SK-N-SH treated with all-trans-retinoic acid at 6 μM for 48 hours (cell line): ENCODE data around the gene HIVEP3.

ENCODE experiments used
- GLIS3 ChIP-seq: fragments of 250-450 bp; sonication (Bioruptor Pico); IDR thresholded peaks from 2 replicates; pipeline ENCODE4 v1.5.0; 2020; ENCODE audit warnings: mild to moderate bottlenecking, moderate library complexity
- RARB ChIP-seq: fragments of 250-450 bp; sonication (Bioruptor Pico); IDR thresholded peaks from 2 replicates; pipeline ENCODE4 v1.8.0; 2021; ENCODE audit warnings: mild to moderate bottlenecking, moderate library complexity
- TOX ChIP-seq: fragments of 250-450 bp; sonication (Bioruptor Pico); IDR thresholded peaks from 2 replicates; pipeline ENCODE4 v1.8.0; 2021; ENCODE audit warnings: mild to moderate bottlenecking, moderate library complexity, borderline replicate concordance
- TSHZ2 ChIP-seq: fragments of 250-450 bp; sonication (Bioruptor Pico); IDR thresholded peaks from 2 replicates; pipeline ENCODE4 v1.5.0; 2020; ENCODE audit warnings: mild to moderate bottlenecking, moderate library complexity
- ZFP3 ChIP-seq: fragments of 250-450 bp; sonication (Bioruptor Pico); IDR thresholded peaks from 2 replicates; pipeline ENCODE4 v1.5.0; 2020; ENCODE audit warnings: mild to moderate bottlenecking, moderate library complexity
- ZNF565 ChIP-seq: fragments of 450-650 bp; formaldehyde crosslinking; conservative IDR thresholded peaks from 2 replicates; pipeline ENCODE4 v1.5.0; 2020; ENCODE audit warnings: low read depth, mild to moderate bottlenecking, moderate library complexity

GRCh38 chr1:41582004-41582325 is 336.8 kb downstream of the HIVEP3 start:
- TF ChIP-seq TSHZ2 (no peak), RARB (CRISPR knock-in tag) (no peak), TOX (CRISPR knock-in tag) (no peak), ZFP3 (no peak), ZNF565 (CRISPR knock-in tag) (no peak), GLIS3 (CRISPR knock-in tag) (no peak)
